Measurements from ENCODE around the gene STAC3. TPM values are rescaled to one million over a fixed set of nuclear protein-coding genes. Genes with fewer than 3 reads are reported as not detected.
"Not testable (repeated sequence)": the region's sequence is repeated elsewhere in the genome, so short reads cannot be mapped to it uniquely, and the experiment has no call there.

STAC3 gene
- 1 to 10 TPM; 4.1 to 4.5 TPM for total RNA-seq

GRCh38 chr12:57250956-57251355 lies at the start of gene STAC3:
TSS of gene STAC3 (minus strand) at chr12:57251187. CDS start at chr12:57249636, 1,551 bp downstream.
- DNase-seq: no peak
- Mint-ChIP-seq H3K4me1 (peaks cover 7% of the 10 kb centered on the region), H3K27ac (no peak within 1 kb of the TSS), H3K9me3 (no peaks in the 10 kb centered on the region), H3K36me3 (ENCODE audit: low read depth) (peaks cover 3% of the 10 kb centered on the region), H3K27me3 (no peaks in the 10 kb centered on the region), H3K4me3 (no peak within 1 kb of the TSS)
- POLR2A ChIA-PET: interaction anchor here (1.7 to 2.0 kb wide), 3 partner anchors 9 to 38 kb away, joined by 3 to 8 read pairs (median 5); no protein-coding TSS in a partner anchor
- CTCF ChIA-PET: interaction anchor here (0.8 to 2.7 kb wide), 4 partner anchors 9 to 14 kb away, joined by 3 to 14 read pairs (median 6); no protein-coding TSS in a partner anchor

GRCh38 chr12:57299514-57300016 lies 48.6 kb upstream of the STAC3 start:
- ChIA-PET CTCF (interaction anchor here (0.6 to 1.0 kb wide), 5 partner anchors 9 to 344 kb away, joined by 3 to 8 read pairs (median 3); no protein-coding TSS in a partner anchor), POLR2A (no interaction called here)
- H3K27me3 Mint-ChIP-seq: no peaks in the 10 kb centered on the region
- H3K9me3 Mint-ChIP-seq: no peaks in the 10 kb centered on the region
- DNase-seq: no peak
- no peaks in the 10 kb centered on the region for H3K4me1 Mint-ChIP-seq
- no peak overlapping the region for H3K4me3 Mint-ChIP-seq
- H3K27ac Mint-ChIP-seq: no peak overlapping the region
- H3K36me3 Mint-ChIP-seq (ENCODE audit: low read depth): peaks cover 49% of the 10 kb centered on the region

GRCh38 chr12:57296291-57296690 lies 45.3 kb upstream of the STAC3 start:
- H3K27me3 Mint-ChIP-seq: no peaks in the 10 kb centered on the region
- POLR2A ChIA-PET: no interaction called here
- H3K27ac Mint-ChIP-seq: no peak overlapping the region
- CTCF ChIA-PET: no interaction called here
- peaks cover 47% of the 10 kb centered on the region for H3K36me3 Mint-ChIP-seq (ENCODE audit: low read depth)
- H3K4me3 Mint-ChIP-seq: no peak overlapping the region
- no peak for DNase-seq
- H3K9me3 Mint-ChIP-seq: no peaks in the 10 kb centered on the region
- H3K4me1 Mint-ChIP-seq: no peaks in the 10 kb centered on the region

- CTCF ChIA-PET: interaction anchor here (0.8 to 1.7 kb wide), 3 partner anchors 9 to 177 kb away, joined by 3 to 5 read pairs (median 4); no protein-coding TSS in a partner anchor
- POLR2A ChIA-PET, H3K27me3 Mint-ChIP-seq, DNase-seq, H3K9me3 Mint-ChIP-seq, H3K4me3 Mint-ChIP-seq: not testable (repeated sequence)
- peaks cover 65% of the 10 kb centered on the region for H3K36me3 Mint-ChIP-seq (ENCODE audit: low read depth)
- peaks cover 20% of the 10 kb centered on the region for H3K4me1 Mint-ChIP-seq
- peak overlapping the region; percentile 34 for H3K27ac Mint-ChIP-seq
Observed at GRCh38 chr12:57282073-57282472, 31.1 kb upstream of the STAC3 start.

- H3K36me3 Mint-ChIP-seq (ENCODE audit: low read depth): peaks cover 59% of the 10 kb centered on the region
- H3K4me1 Mint-ChIP-seq: peaks cover 21% of the 10 kb centered on the region
- POLR2A ChIA-PET: interaction anchor here (1.0 kb wide), 1 partner anchor 9 kb away, joined by 4 read pairs; no protein-coding TSS in a partner anchor
- H3K4me3 Mint-ChIP-seq: peak overlapping the region; percentile 24
- H3K9me3 Mint-ChIP-seq: no peaks in the 10 kb centered on the region
- H3K27me3 Mint-ChIP-seq: no peaks in the 10 kb centered on the region
- DNase-seq: peak; percentile 76
- peak overlapping the region; percentile 86 for H3K27ac Mint-ChIP-seq
- CTCF ChIA-PET: interaction anchor here (0.6 to 4.6 kb wide), 3 partner anchors 17 to 178 kb away, joined by 3 to 29 read pairs (median 5); no protein-coding TSS in a partner anchor
Observed at GRCh38 chr12:57280211-57281062, 29.4 kb upstream of the STAC3 start.

GRCh38 chr12:57278465-57279381 lies 27.7 kb upstream of the STAC3 start:
- Mint-ChIP-seq H3K27me3 (no peaks in the 10 kb centered on the region), H3K9me3 (no peaks in the 10 kb centered on the region), H3K4me1 (peaks cover 22% of the 10 kb centered on the region), H3K36me3 (ENCODE audit: low read depth) (peaks cover 63% of the 10 kb centered on the region), H3K4me3 (no peak overlapping the region), H3K27ac (no peak overlapping the region)
- CTCF ChIA-PET: interaction anchor here (0.5 to 4.6 kb wide), 5 partner anchors 11 to 413 kb away, joined by 3 to 29 read pairs (median 4); partner anchors contain the start of gene INHBE
- DNase-seq: no peak
- POLR2A ChIA-PET: interaction anchor here (1.0 kb wide), 1 partner anchor 14 kb away, joined by 3 read pairs; no protein-coding TSS in a partner anchor

GRCh38 chr12:57276935-57277563 lies 26.1 kb upstream of the STAC3 start:
- Mint-ChIP-seq H3K9me3 (no peaks in the 10 kb centered on the region), H3K27ac (no peak overlapping the region), H3K4me3 (no peak overlapping the region), H3K36me3 (ENCODE audit: low read depth) (peaks cover 61% of the 10 kb centered on the region), H3K27me3 (no peaks in the 10 kb centered on the region), H3K4me1 (peaks cover 22% of the 10 kb centered on the region)
- ChIA-PET POLR2A (interaction anchor here (1.2 kb wide), 1 partner anchor 182 kb away, joined by 3 read pairs; the partner anchor contains the start of gene GLI1), CTCF (interaction anchor here (0.6 to 4.6 kb wide), 13 partner anchors 9 to 976 kb away, joined by 3 to 29 read pairs (median 4); partner anchors contain the start of gene SHMT2)
- peak; percentile 22 for DNase-seq

GRCh38 chr12:57276233-57276632 lies 25.2 kb upstream of the STAC3 start:
- H3K27ac Mint-ChIP-seq, POLR2A ChIA-PET, H3K27me3 Mint-ChIP-seq, H3K4me3 Mint-ChIP-seq, H3K9me3 Mint-ChIP-seq, DNase-seq: not testable (repeated sequence)
- H3K4me1 Mint-ChIP-seq: peaks cover 22% of the 10 kb centered on the region
- H3K36me3 Mint-ChIP-seq (ENCODE audit: low read depth): peaks cover 60% of the 10 kb centered on the region
- CTCF ChIA-PET: interaction anchor here (0.6 to 4.6 kb wide), 8 partner anchors 8 to 325 kb away, joined by 3 to 29 read pairs (median 4); partner anchors contain the start of gene SHMT2

GRCh38 chr12:57273516-57273915 lies 22.5 kb upstream of the STAC3 start:
- H3K36me3 Mint-ChIP-seq (ENCODE audit: low read depth): peaks cover 52% of the 10 kb centered on the region
- no peak overlapping the region for H3K4me3 Mint-ChIP-seq
- H3K27ac Mint-ChIP-seq: no peak overlapping the region
- no peaks in the 10 kb centered on the region for H3K9me3 Mint-ChIP-seq
- CTCF ChIA-PET: interaction anchor here (1.4 to 2.1 kb wide), 5 partner anchors 9 to 179 kb away, joined by 3 to 8 read pairs (median 4); no protein-coding TSS in a partner anchor
- H3K27me3 Mint-ChIP-seq: no peaks in the 10 kb centered on the region
- POLR2A ChIA-PET: no interaction called here
- no peak for DNase-seq
- H3K4me1 Mint-ChIP-seq: peaks cover 4% of the 10 kb centered on the region

- H3K9me3 Mint-ChIP-seq: no peaks in the 10 kb centered on the region
Observed at GRCh38 chr12:57272337-57273151, 21.6 kb upstream of the STAC3 start.

GRCh38 chr12:57270966-57271470 lies 20.0 kb upstream of the STAC3 start:
- H3K27ac Mint-ChIP-seq: no peak overlapping the region

More at GRCh38 chr12:57272337-57273151, 21.6 kb upstream of the STAC3 start:
- peaks cover 2% of the 10 kb centered on the region for H3K4me1 Mint-ChIP-seq
- ChIA-PET CTCF (interaction anchor here (0.5 to 2.1 kb wide), 8 partner anchors 9 to 768 kb away, joined by 3 to 8 read pairs (median 4); no protein-coding TSS in a partner anchor), POLR2A (no interaction called here)
- no peak for DNase-seq
- peaks cover 50% of the 10 kb centered on the region for H3K36me3 Mint-ChIP-seq (ENCODE audit: low read depth)
- H3K4me3 Mint-ChIP-seq: no peak overlapping the region
- no peaks in the 10 kb centered on the region for H3K27me3 Mint-ChIP-seq
- no peak overlapping the region for H3K27ac Mint-ChIP-seq

More at GRCh38 chr12:57270966-57271470, 20.0 kb upstream of the STAC3 start:
- H3K9me3 Mint-ChIP-seq: no peaks in the 10 kb centered on the region
- H3K4me3 Mint-ChIP-seq: no peak overlapping the region
- ChIA-PET POLR2A (no interaction called here), CTCF (interaction anchor here (0.6 to 1.6 kb wide), 4 partner anchors 166 to 205 kb away, joined by 3 to 4 read pairs (median 3); no protein-coding TSS in a partner anchor)
- no peaks in the 10 kb centered on the region for H3K27me3 Mint-ChIP-seq
- peaks cover 49% of the 10 kb centered on the region for H3K36me3 Mint-ChIP-seq (ENCODE audit: low read depth)
- H3K4me1 Mint-ChIP-seq: peaks cover 2% of the 10 kb centered on the region
- DNase-seq: no peak
